K562 (cell line): ENCODE measurements around the gene ANKS1B. TPM values are rescaled to one million over a fixed set of nuclear protein-coding genes. Genes with fewer than 3 reads are reported as not detected.

Source experiments
- ATAC-seq: fragments of 200-7000 bp; cut with Tn5 transposase; 3 replicates; pipeline ENCODE4 v1.9.1; 2020; ENCODE audit warnings: moderate library complexity
- BruUV-seq: library from RNA; stranded (reverse); fragments of 400-500 nt; replicated peaks from 2 replicates; lab custom pipeline; 2021; lab: Mats Ljungman, UMichigan
- CTCF ChIA-PET: fragments of 300-600 bp; formaldehyde crosslinking; extraction: SDS; loops from one replicate; lab custom pipeline; 2021; ENCODE audit warnings: low intra/inter-chr PET ratio; lab: Yijun Ruan, JAX
- POLR2A ChIA-PET: fragments of 300-600, 350-650 bp; sonication (Branson Sonifier 250); formaldehyde crosslinking; extraction: SDS; loops from one replicate; lab custom pipeline; 2021; ENCODE audit warnings: antibody characterized with exemption, inconsistent platforms; lab: Yijun Ruan, JAX
- DNase-seq, 4 experiments: peaks; one replicate each; pipeline versions ENCODE4 v3.0.0 to v3.0.0-alpha.2; 2011 to 2018; ENCODE audit warnings: low spot score in 3 of 4, mixed read lengths in 3 of 4; ENCODE audit errors: extremely low read depth in 1 of 4
- FAIRE-seq: peaks from 2 replicates; lab custom pipeline; 2011; peaks lifted over from hg19 to GRCh38; lab: Jason Lieb, UNC
- H2AFZ ChIP-seq: 2 replicates; pipeline ENCODE4 v1.6.0; 2011; ENCODE audit warnings: low read depth, low read length, control low read depth, inconsistent platforms
- H3K27ac ChIP-seq: fragments of 200-600 bp; 3 replicates; pipeline ENCODE4 v1.8.0; 2011; ENCODE audit warnings: low read depth, mild to moderate bottlenecking, control low read depth, inconsistent platforms, low read length, moderate library complexity, mixed read lengths; ENCODE audit errors: extremely low read depth
- H3K27me3 ChIP-seq, 2 experiments: fragments of 300-600 bp in 1 of 2; 2 replicates in 1 of 2; 3 replicates in 1 of 2; pipeline versions ENCODE4 v1.6.0 to v1.8.0; 2011; ENCODE audit warnings: inconsistent platforms in 2 of 2, low read length in 2 of 2, mild to moderate bottlenecking in 1 of 2, mixed read lengths in 1 of 2, moderate library complexity in 1 of 2; ENCODE audit not compliant: control insufficient read depth in 2 of 2, insufficient read depth in 2 of 2
- H3K36me3 ChIP-seq: fragments of 300-600 bp; 3 replicates; pipeline ENCODE4 v1.8.0; 2011; ENCODE audit warnings: mild to moderate bottlenecking, low read length, inconsistent platforms; ENCODE audit not compliant: control insufficient read depth, insufficient read depth
- H3K4me1 ChIP-seq, 2 experiments: fragments of 200-600 bp in 1 of 2; replicated peaks in 1 of 2; 2 replicates in 1 of 2; 3 replicates in 1 of 2; pipeline versions ENCODE4 v1.5.1 to v1.8.0; 2011; ENCODE audit warnings: inconsistent platforms in 2 of 2, low read length in 2 of 2, mild to moderate bottlenecking in 1 of 2, mixed read lengths in 1 of 2, moderate library complexity in 1 of 2; ENCODE audit not compliant: control insufficient read depth in 2 of 2, insufficient read depth in 2 of 2
- H3K4me2 ChIP-seq: 2 replicates; pipeline ENCODE4 v1.6.1; 2011; ENCODE audit warnings: low read length, control low read depth, inconsistent platforms, mixed read lengths; ENCODE audit not compliant: insufficient read depth
- H3K4me3 ChIP-seq: fragments of 200-600 bp; sonication (generic), shearing (Covaris generic); 2 replicates; pipeline ENCODE4 v1.5.1; 2016; ENCODE audit warnings: control low read depth, inconsistent platforms
- H3K79me2 ChIP-seq: fragments of 200-600 bp; 3 replicates; pipeline ENCODE4 v1.8.0; 2011; ENCODE audit warnings: low read length, inconsistent platforms; ENCODE audit not compliant: control insufficient read depth, insufficient read depth
- H3K9ac ChIP-seq, 2 experiments: 2 replicates each; pipeline versions ENCODE4 v1.6.0 to v1.6.1; 2011; ENCODE audit warnings: low read depth in 2 of 2, low read length in 2 of 2, control low read depth in 1 of 2, inconsistent platforms in 1 of 2, mild to moderate bottlenecking in 1 of 2, mixed read lengths in 1 of 2; ENCODE audit not compliant: insufficient read depth in 1 of 2
- H3K9me1 ChIP-seq: one replicate; pipeline ENCODE4 v1.6.0; 2011; ENCODE audit warnings: inconsistent platforms, mild to moderate bottlenecking, low read length, moderate library complexity; ENCODE audit not compliant: control insufficient read depth, insufficient read depth
- H3K9me3 ChIP-seq: replicated peaks from 2 replicates; pipeline ENCODE4 v1.5.1; 2011; ENCODE audit warnings: low read depth, low read length, inconsistent platforms; ENCODE audit not compliant: control insufficient read depth, insufficient read depth
- H4K20me1 ChIP-seq: replicated peaks from 2 replicates; pipeline ENCODE4 v1.6.1; 2011; ENCODE audit warnings: low read length, inconsistent platforms, mixed read lengths; ENCODE audit not compliant: control insufficient read depth, insufficient read depth
- KAT7 ChIP-seq: sonication (generic); formaldehyde crosslinking; IDR thresholded peaks from 2 replicates; pipeline ENCODE4 v1.8.0; 2022; ENCODE audit warnings: missing genetic modification reagents, mild to moderate bottlenecking, borderline replicate concordance
- KDM2B ChIP-seq: fragments of 250-450 bp; sonication (Bioruptor Pico); IDR thresholded peaks from 2 replicates; pipeline ENCODE4 v1.8.0; 2021; ENCODE audit warnings: mild to moderate bottlenecking, moderate library complexity
- MAFF ChIP-seq: IDR thresholded peaks from 2 replicates; pipeline ENCODE4 v1.6.1; 2012; ENCODE audit warnings: low read length, improper control_type of control experiment
- POLR2G ChIP-seq: fragments of 200-400 bp; formaldehyde crosslinking; IDR thresholded peaks from 2 replicates; pipeline ENCODE4 v1.6.1; 2017; ENCODE audit warnings: low read depth, mild to moderate bottlenecking, antibody characterized with exemption, low read length, moderate library complexity
- RHOXF2B ChIP-seq: fragments of 250-450 bp; sonication (Bioruptor Pico); conservative IDR thresholded peaks from 2 replicates; pipeline ENCODE4 v1.5.1; 2021
- SNIP1 ChIP-seq: fragments of 450-650 bp; IDR thresholded peaks from 2 replicates; pipeline ENCODE4 v1.7.1; 2017; ENCODE audit warnings: low read depth, mild to moderate bottlenecking
- SRSF7 ChIP-seq: fragments of 200-400 bp; formaldehyde crosslinking; optimal IDR thresholded peaks from 2 replicates; pipeline ENCODE3; 2017; ENCODE audit warnings: mild to moderate bottlenecking, low read depth, low read length
- SUPT5H ChIP-seq: fragments of 450-650 bp; IDR thresholded peaks from 2 replicates; pipeline ENCODE4 v1.6.1; 2016
- TRIM28 ChIP-seq: fragments of 450-650 bp; IDR thresholded peaks from 2 replicates; pipeline ENCODE4 v1.6.1; 2017
- ZNF165 ChIP-seq: fragments of 250-450 bp; sonication (Bioruptor Pico); IDR thresholded peaks from 2 replicates; pipeline ENCODE4 v1.4.0; 2020; ENCODE audit warnings: borderline replicate concordance
- ZNF174 ChIP-seq: fragments of 250-450 bp; sonication (Bioruptor Pico); IDR thresholded peaks from 2 replicates; pipeline ENCODE4 v1.4.0; 2020; ENCODE audit warnings: mild to moderate bottlenecking
- WGBS: fragments of 100-300 bp; shearing (Covaris generic); methylation state at CpG from one replicate; pipeline ENCODE4 v1.1.6; 2016; ENCODE audit warnings: low coverage, mixed read lengths; ENCODE audit not compliant: insufficient coverage; ENCODE audit errors: missing lambda C conversion rate; 5-methylcytosine and 5-hydroxymethylcytosine counted together
- in situ Hi-C: fragments of 300-500 bp; cut with MboI; formaldehyde crosslinking; loops from 4 replicates; pipeline ENCODE4 v1.15.0; 2018; ENCODE audit warnings: inconsistent platforms, mixed read lengths
- intact Hi-C: fragments of 100-400 bp; cut with micrococcal nuclease; formaldehyde crosslinking; loops from 2 replicates; pipeline ENCODE4 v1.14.2; 2022
- polyA plus RNA-seq, 8 experiments: library from polyadenylated mRNA; depleted of rRNA in 4 of 8; stranded (reverse) in 5 of 8; unstranded in 3 of 8; fragments of >200 nt; fragmentation: Nextera tagmentation in 2 of 8; fragmentation: Illumina TruSeq in 1 of 8; extraction: Ambion mirVana in 2 of 8; extraction: Trizol in 1 of 8; gene quantifications; 2 replicates each; pipeline versions ENCODE4 v1.2.1 to v1.2.3, GENCODE V29; 2011 to 2014; ENCODE audit warnings: inconsistent platforms in 1 of 8, missing spikeins in 1 of 8
- total RNA-seq, 7 experiments: library from RNA; depleted of rRNA in 6 of 7; stranded (reverse); fragments of >200 nt in 6 of 7; fragmentation: Illumina TruSeq in 2 of 7; extraction: Trizol in 2 of 7; gene quantifications; 2 replicates each; pipeline versions ENCODE4 v1.2.1 to v1.2.3, GENCODE V29; 2011 to 2021; ENCODE audit warnings: low replicate concordance in 1 of 7

The ANKS1B gene
- total and polyA plus RNA-seq, 9 of the 15 experiments (the other 6 are each of a cell fraction or from before 2014, with no cell fraction given), result 0.04 to 0.47 (median 0.28) TPM; not detected in 4

DNA sequence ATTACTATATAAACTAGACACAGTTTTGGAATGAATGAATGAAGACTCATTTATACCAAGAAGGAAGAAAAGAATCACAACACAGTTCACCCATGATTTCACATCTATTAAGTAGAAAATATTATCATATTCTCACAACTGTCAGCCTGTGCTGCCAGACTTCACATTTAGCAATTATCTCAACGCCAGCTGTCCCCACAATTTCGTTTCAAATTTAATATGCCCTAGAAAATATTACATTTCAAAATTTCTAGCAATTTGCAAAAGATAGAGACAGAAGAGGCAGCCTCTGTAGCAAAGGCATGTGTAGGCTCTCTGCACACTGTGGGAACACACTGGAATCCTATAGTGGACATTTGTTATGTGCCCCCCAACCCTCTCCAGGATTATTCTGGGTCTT lies 83.6 kb downstream of the ANKS1B start:
- ChIA-PET POLR2A (no interaction called here), CTCF (no interaction called here)
- H3K4me2 ChIP-seq, result no peak overlapping the region
- H4K20me1 ChIP-seq, result no peaks in the 10 kb centered on the region
- FAIRE-seq, result no peak
- no peaks in the 10 kb centered on the region for H3K9me3 ChIP-seq
- no peaks in the 10 kb centered on the region for H3K79me2 ChIP-seq
- no peak overlapping the region for H3K4me3 ChIP-seq
- 4% methylated on average over 2 of the region's 2 CpGs for WGBS
- no TSS peak for BruUV-seq
- no peak for ATAC-seq
- intact Hi-C loops, result no loop called here
- no peak overlapping the region for H3K27ac ChIP-seq
- no peaks in the 10 kb centered on the region for H3K4me1 ChIP-seq
- in situ Hi-C loops, result no loop called here
- H2AFZ ChIP-seq, result no peak overlapping the region
- no peak for DNase-seq
- H3K27me3 ChIP-seq, result no peaks in the 10 kb centered on the region
- H3K9me1 ChIP-seq, result no peaks in the 10 kb centered on the region
- no peaks in the 10 kb centered on the region for H3K36me3 ChIP-seq
- TF ChIP-seq ZNF165 (CRISPR knock-in tag) (no peak), KDM2B (CRISPR knock-in tag) (no peak), ZNF174 (CRISPR knock-in tag) (no peak), RHOXF2B (no peak), SUPT5H (no peak), MAFF (no peak), POLR2G (no peak), TRIM28 (no peak), SNIP1 (no peak), SRSF7 (no peak), KAT7 (CRISPR knock-in tag) (no peak)
- no peak overlapping the region for H3K9ac ChIP-seq
